H1 (cell line): Measurements from ENCODE around the gene AASDHPPT. TPM values are rescaled to one million over a fixed set of nuclear protein-coding genes. Genes with fewer than 3 reads are reported as not detected.

Experiments used
- CTCF ChIP-seq, 3 experiments: IDR thresholded peaks; 1 replicate in 2 of 3; 2 replicates in 1 of 3; pipeline versions ENCODE4 v1.5.1 to v1.6.1; 2011; ENCODE audit warnings: low read length in 3 of 3, mild to moderate bottlenecking in 3 of 3, inconsistent platforms in 2 of 3, low read depth in 1 of 3, moderate library complexity in 1 of 3; ENCODE audit not compliant: insufficient read depth in 1 of 3; ENCODE audit errors: control extremely low read depth in 1 of 3
- polyA plus RNA-seq, 7 experiments: library from polyadenylated mRNA; depleted of rRNA in 3 of 7; stranded (reverse) in 5 of 7; unstranded in 2 of 7; fragments of >200 nt in 5 of 7; fragments of 200-250 nt in 2 of 7; gene quantifications; 1 replicate in 5 of 7; 2 replicates in 1 of 7; 4 replicates in 1 of 7; pipeline versions ENCODE4 v1.2.1 to v1.2.3, GENCODE V29; 2011 to 2013; ENCODE audit warnings: missing spikeins in 2 of 7, mixed read lengths in 2 of 7
- total RNA-seq: library from RNA; stranded (reverse); fragmentation: NEBNext Ultra II Directional; extraction: Animal tissue kit (Norgen Biotek cat#: 25700); gene quantifications from 2 replicates; pipeline ENCODE4 v1.2.1, GENCODE V29; 2021

The AASDHPPT gene
- total and polyA plus RNA-seq, 2 of the 8 experiments (the other 6 are each of a cell fraction or from before 2014, with no cell fraction given) = 15.7 to 42.2 TPM

GRCh38 chr11:106076919-106077608 is 398 bp upstream of the AASDHPPT start, which contains the start of gene KBTBD3 (continued):
- TF ChIP-seq CTCF (IDR thresholded peaks at IDR 0.05; ENCODE audit: control extremely low read depth in 1 of 3, insufficient read depth in 1 of 3, low read depth in 1 of 3, low read length in 3 of 3) = peak in 2 of 3 experiments; percentile 62 to 71; a peak in 3 of 4 replicates
